ENCODE measurements around the gene DMD.

DMD gene

DNA sequence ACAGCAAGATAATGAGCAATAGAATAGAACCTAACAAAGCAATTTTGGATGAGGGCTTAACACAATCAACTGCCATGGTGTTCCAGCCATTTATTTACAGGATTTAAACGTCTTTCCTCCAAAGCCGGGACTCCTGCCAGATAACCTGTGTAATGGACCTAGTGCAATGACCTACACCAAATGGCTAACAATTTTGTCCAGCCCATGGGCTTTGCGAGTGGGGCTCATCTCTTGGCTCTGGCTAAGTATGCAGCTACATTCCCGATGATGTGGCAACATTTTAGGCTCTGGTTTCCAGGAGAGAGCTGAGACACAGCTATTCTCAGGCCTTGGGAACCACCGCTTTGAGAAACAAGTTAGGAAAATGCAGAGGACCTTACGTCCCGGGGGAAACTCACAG, 1317.2 kb downstream of the DMD start:
- in situ Hi-C loops (cut with HindIII; ENCODE audit: low sequenced_read_pairs): no loop called here

DNA sequence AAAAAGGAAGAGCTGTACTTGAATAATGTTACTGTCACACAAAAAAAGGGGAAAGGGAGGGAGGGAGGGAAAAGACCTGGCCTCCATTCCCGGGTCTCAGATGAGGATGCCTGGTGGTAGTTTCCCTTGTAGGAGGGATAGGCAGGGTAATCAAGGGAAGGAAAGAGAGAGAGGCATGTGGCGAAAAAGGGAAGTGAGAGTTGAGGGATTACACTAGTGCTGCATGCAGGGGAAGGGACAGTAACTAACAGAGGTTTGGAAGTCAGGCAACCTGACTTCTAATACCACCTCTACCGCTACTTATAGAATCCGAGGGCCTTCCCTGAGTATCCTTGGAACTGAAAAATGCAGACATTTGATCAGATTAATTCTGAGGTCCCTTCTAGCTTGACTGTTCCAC, 1317.8 kb downstream of the DMD start:
- in situ Hi-C loops (cut with HindIII; ENCODE audit: low sequenced_read_pairs): no loop called here

DNA sequence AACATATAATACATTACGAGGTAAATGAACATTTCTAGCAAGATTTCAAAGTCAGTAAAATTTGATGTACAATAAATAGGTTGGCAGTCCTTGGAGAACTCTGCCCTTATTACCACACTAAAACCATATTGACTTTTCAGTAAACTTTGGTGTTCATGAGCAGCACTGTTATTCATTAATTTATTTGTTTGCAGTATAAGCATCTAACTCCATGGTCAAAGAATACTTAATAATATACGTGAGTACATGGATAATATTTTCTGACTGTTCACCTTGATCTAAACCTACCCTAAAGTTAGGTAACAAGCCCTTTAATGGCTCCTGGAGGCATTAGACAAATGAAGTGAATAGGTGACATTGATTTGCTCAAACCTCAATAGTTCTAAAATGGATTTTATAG, 1322.3 kb downstream of the DMD start:
- in situ Hi-C loops (cut with HindIII; ENCODE audit: low sequenced_read_pairs): no loop called here

DNA sequence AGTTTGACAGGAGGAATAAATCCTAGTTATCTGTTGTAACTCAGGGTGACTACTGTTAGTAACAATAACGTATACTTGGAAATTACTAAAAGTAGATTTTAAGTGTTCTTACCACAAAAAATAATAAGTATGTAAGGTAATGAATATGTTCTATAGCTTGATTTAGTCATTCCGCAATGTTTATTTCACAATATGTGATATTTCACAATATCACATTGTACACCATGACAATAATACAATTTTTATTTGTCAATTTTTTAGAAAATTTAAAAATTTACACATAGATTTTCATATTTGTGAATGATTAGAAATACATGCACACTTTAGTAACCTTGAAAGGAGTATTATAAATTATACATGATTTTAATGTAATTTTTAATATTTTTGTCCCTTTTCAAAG, 1326.8 kb downstream of the DMD start:
- in situ Hi-C loops (cut with HindIII; ENCODE audit: low sequenced_read_pairs): no loop called here

DNA sequence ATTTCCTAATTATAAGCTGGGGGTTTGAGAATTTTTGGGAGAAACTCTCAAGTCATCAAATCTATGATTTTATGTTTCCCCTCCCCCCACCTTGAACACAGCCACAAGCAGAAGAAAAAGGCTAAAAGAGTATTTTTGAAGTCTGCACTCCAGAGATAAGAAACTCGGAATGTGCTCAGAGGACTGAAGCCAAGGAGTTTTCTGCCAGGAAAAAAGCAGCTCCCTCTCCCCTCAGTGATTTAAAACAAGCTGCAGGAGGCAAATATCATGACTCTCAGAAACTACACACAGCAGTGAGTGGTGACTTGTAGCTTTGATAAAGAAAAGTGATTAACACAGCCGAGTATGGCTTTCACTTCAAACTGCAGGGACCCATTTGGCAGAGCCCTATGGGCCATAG, 1339.3 kb downstream of the DMD start:
- in situ Hi-C loops (cut with HindIII; ENCODE audit: low sequenced_read_pairs): no loop called here

DNA sequence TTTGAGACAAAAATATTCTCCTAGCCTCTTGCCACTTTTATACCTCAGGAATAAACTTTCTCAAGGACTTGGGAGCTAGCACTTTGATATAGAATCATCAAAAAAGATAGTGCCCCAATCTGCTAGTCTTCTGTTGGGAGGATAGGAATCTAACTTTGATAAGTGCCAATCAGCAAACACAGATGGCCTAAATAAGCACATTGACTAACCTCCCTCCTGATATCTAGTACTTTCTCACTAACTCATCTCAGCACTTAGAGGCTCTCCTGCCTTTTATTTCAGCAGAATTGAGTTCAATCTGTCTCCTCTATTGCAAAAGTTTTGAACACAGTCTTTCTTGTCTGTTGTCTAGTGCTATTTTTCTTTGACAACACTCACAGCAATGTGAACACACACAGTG, 1341.1 kb downstream of the DMD start:
- in situ Hi-C loops (cut with HindIII; ENCODE audit: low sequenced_read_pairs): no loop called here

DNA sequence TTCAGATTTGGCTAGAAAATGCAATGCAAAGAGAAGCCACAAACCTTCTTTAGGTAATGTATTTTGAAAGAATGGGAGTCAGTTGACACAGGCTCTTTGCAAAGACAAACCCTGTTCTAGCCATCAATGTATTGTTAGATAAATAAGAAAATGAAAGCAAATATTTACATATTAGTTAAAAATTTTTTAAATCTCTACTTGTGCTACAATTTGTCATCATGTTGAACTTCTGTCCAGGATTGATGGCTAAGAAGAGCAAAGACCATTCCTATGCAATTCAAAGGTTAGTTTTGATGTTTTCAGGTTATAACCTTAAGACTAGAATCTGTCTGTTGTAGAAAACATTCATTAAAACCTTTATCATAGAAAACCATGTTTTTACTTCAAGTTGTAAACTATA, 1350.7 kb downstream of the DMD start:
- in situ Hi-C loops (cut with HindIII; ENCODE audit: low sequenced_read_pairs): no loop called here

DNA sequence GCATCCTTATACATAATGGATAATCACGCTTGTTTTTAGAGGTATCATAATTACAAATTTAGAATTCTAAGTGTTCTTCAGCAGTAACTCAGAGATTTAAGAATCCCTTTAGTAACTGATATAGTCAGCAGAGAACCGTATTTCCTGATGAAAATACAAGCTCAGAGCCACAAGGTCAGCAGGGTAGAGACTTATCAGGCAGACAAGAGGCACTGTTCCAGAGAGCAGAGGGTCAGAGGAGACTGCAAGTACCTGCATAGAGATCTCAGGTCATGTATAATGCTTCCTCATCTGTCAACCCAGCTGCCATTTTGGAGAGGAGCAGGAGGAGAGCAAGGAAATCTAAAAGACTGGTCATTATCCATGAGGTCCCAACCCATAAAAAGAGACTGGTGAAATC, 1352.4 kb downstream of the DMD start:
- in situ Hi-C loops (cut with HindIII; ENCODE audit: low sequenced_read_pairs): no loop called here

DNA sequence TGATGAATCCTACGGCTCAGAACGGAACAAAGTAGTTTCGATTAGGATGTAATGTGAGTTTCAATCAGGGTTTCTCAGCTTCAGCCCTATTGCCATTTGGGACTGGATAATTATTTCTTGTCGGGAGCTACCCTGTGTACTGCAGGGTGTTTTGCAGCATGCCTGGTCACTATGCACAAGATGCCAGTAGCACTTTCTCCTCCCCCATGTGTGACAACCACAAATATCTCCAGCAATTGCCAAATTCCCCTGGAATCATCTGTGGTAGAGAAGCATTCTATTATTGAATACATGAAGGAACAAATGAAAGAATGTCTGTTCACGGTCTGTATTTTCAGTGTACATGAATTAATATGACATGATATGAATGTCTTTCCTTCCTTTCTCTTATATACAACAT, 1356.6 kb downstream of the DMD start:
- in situ Hi-C loops (cut with HindIII; ENCODE audit: low sequenced_read_pairs): no loop called here

DNA sequence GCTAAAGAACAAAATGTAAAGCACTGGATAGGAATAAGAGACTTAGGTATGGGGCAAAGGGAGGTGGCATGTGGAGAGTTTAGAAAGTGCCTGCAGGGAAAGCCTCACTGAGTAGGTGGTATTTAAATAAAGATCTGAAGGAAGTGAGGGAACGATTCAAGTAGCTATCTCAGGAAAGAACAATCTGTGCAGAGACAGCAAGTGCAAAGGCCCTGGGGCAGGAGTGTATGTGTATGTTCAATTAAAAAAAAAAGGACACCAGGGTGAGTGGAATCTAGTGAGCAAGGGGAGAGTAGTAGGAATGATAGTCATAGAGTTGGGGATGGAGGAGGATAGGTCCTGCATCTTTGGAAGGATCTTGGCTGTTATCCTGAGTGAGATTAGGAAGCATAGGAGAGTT, 1359.6 kb downstream of the DMD start:
- in situ Hi-C loops (cut with HindIII; ENCODE audit: low sequenced_read_pairs): no loop called here

DNA sequence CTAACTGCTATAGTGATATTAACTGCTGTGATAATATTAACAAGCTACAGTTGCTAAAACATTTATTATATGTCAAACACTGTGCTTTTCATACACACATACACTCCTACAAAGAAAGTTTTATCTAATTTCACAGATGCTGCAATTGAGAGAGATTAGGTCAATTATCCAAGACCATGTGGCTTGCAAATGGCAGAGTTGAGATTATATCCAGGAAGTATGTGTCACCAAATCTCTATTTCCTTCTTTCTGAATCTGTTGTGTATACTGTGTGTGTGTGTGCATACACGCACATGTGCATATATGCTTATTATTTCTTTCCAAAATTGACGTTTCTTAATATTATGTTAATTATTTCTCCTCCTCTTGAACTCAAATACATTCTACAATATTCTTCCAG, 1363.6 kb downstream of the DMD start:
- in situ Hi-C loops (cut with HindIII; ENCODE audit: low sequenced_read_pairs): no loop called here

DNA sequence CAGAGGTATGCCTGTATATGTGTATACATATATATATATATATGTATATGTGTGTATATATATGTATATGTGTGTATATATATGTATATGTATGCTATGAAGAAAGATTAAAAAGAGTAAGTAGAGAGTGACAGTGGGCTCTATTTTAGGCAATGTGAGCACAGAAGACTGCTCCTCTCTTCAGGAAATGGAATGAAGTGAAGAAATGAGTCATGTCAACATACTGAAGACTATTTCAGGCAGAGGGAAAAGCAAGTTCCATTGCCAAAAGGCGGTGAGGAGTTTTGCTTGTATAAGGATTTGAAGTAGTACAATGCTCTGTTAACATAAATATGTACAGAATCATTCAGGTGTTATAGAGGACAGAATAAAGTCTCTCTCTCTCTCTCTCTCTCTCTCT, 1366.3 kb downstream of the DMD start:
- in situ Hi-C loops (cut with HindIII; ENCODE audit: low sequenced_read_pairs): no loop called here

DNA sequence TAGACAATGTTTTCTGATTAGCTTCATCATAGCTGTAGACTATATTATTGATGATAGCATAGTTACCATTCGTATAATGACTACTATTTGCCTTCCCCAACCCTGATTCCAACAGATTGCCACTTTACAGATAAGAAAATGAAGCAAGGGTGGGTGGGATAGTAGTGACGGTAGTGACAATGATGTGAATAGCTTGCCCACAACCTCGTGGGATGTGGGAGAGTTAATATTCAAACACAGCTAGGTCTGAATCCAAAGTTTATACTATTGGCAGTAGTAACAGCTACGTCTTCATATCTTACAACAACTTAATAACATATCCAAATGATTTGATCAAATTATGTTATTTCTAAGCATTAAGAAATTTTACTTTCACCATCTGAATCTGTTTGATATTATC, 1372.7 kb downstream of the DMD start:
- in situ Hi-C loops (cut with HindIII; ENCODE audit: low sequenced_read_pairs): no loop called here

DNA sequence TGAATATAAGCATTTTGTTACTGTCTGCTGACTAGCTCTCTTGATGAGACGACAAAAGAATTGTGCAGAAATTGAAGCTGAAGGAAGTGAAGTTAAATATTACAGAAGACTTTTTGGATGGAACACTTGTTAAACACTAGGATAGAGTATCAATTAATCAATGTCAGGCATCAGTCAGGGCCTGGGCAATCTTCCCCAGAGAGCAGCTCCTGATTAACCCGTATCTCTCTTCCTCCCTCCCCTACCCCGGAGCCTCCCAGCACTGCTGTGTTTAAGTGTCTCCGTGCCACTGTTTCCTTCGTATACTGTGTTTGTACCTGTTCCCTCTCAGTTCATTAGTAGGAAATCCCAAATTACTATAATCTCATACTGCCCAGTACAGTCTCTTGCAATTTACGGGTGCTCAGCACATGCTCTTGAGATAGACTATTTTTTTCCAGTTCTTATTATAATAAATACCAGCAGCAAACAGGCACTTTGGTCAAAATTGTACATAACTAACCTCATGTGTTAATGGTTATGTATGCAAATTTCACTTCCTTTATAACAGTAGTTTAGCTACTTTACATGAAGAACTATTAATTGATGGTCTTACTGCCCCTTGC, 1373.8 kb downstream of the DMD start:
- in situ Hi-C loops (cut with HindIII; ENCODE audit: low sequenced_read_pairs): no loop called here

DNA sequence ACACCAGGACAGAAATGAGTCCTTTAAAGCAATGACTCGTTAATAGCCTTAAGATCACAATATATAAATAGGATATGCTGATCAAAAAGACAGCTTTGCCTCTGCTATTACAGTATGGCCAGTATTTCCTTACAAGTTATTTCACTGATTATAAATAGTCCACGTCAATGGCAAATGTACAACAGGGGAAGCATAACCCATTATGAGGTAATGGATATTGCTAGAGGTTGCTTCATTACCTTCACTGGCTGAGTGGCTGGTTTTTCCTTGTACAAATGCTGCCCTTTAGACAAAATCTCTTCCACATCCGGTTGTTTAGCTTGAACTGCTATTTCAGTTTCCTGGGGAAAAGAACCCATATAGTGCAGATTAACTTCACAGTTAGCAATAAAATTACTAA, 1374.9 kb downstream of the DMD start:
- in situ Hi-C loops (cut with HindIII; ENCODE audit: low sequenced_read_pairs): no loop called here

DNA sequence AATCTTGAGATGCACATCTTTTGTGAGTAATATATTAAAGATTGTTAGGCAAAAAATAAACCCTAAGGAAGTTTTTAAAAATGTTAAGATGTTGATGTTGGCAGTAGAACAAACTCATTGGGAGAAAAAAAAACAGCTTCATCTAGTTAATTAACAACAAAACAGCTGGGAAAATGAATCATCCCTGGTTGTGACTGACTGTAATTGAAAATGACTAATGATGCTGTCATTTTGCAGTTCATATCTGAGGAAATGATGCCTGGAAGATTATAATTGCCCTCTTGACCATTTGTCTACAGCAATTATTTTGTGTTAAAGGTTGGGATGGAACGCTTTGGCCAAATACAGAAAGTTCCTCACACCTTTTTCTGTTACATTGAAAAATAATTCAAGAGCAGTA, 1379.1 kb downstream of the DMD start:
- in situ Hi-C loops (cut with HindIII; ENCODE audit: low sequenced_read_pairs): no loop called here

DNA sequence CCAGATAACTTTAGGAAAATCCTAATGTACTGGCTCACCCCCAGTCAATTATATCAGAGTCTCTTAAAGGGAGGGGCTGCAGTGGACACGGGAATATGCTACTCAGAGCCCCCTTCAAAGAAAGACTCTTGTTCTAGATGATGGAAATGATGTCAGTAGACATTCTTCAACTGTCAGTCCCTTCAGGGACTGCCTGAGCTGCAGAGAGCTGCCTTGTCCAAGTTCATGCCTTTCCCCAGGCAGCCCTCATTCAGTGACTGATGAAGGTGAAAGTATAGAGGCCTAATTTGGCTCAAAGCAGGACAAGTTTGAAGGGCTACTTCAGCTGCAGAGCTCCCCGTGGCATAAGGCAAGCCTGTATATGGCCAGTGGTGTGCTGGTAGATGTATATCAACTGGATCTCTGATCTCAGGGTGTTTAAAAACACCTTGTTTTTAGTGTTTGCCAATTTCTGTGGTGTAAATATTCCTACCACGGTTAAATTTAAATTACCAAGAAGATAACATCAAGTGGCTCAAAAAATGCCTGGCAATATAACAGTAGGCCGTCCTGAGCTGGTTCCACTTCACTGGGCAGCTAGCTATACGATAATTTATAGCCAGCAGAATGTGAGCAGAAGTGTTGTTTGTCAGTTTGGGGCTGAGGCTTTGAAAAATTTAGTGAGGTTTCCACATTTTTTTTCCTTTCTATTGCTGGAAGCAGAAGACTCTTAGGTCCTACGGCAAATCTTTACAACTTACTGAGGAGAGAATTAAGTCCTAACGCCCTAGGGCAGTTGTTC, 1390.7 kb downstream of the DMD start:
- in situ Hi-C loops (cut with HindIII; ENCODE audit: low sequenced_read_pairs): no loop called here

DNA sequence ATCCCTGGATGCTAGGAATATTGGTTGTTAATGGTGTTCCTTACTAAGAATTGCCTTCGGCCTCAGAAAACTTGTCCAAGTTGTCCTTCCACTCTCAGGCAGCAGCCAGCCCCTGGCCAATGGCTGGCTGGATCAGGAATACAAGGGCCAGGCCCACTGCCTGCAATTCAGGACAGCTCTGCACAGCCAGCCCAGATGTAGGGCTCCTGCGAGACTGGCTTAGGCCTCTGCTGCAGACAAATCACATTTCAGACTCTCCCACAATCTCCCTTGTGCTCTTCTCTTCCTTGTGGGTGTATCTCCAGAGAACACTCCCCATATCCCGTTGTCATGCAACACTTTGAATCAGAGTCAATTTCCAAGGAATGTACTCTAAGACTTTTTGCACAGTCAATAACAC, 1391.9 kb downstream of the DMD start:
- in situ Hi-C loops (cut with HindIII; ENCODE audit: low sequenced_read_pairs): no loop called here

DNA sequence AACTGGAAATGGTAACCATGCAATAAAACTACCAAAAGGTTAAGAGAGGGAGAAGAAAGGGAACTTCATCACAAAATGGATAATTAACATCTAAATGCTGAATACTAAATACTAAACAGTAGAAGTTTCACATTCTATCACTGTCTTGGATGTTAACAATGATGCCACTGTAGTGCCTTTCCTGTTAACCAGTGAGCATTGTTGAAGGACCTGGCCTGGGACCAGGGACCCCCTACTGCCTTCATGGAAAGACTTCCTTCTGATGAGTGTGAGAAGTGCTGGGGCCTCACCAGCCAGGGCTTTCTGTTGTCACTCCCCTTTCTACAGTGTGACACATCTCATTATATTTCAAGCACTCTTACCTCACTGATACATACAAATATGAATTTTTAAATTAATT, 1400.2 kb downstream of the DMD start:
- in situ Hi-C loops (cut with HindIII; ENCODE audit: low sequenced_read_pairs): no loop called here

DNA sequence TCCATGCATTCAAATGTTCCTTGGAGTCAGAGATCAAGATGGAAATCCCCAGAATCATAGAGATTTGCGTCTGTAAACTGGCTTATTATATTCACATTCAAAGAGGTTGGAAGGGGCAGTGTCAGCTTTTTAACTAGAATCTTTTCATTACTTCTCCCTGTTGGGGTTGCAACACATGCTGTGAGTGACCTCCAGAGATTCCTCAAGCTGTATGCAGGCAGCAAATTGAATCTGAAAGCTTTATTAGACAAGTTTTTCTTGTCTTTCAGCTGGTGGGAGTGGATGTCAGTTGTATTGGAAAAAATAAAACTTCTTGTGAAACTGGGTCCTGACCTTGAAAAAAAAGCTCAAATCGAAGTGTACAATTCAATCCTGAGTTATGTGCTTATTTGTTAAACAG, 1403.0 kb downstream of the DMD start:
- in situ Hi-C loops (cut with HindIII; ENCODE audit: low sequenced_read_pairs): no loop called here

DNA sequence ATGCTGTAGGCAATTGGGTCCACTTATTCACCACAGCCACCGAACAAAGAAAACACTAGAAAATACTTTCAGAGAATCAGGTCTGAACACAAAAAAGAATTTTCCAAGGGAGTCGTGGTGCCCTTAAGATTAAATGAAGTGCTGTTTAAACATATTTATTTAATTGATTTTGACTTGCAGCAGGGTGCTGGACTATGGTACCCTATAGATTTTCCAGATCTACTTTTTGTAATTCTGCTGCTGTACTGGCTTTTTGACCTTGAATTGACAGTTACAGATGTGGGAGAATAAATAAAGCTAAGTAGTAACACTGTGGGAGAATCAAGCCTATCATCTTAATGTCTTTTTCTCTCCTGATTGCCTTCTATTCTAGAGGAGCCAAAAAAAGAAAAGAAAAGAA, 1404.2 kb downstream of the DMD start:
- in situ Hi-C loops (cut with HindIII; ENCODE audit: low sequenced_read_pairs): no loop called here

DNA sequence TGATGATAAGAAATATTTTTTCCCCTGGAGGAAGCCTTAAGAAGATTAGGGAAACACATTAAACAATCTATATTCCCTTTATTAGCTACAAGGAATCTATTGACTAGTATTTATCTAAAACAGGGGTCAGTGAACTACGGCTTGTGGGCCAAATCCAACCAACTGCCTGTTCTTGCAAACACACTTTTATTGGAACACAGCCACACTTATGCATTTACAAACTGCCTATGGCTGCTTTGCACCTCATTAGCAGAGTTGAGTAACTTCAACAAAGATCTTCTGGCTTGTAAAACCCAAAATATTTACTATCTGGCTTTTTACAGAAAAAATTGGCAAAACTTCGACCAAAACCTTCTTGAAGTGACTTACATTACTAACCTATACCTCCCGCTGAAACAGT, 1405.6 kb downstream of the DMD start:
- in situ Hi-C loops (cut with HindIII; ENCODE audit: low sequenced_read_pairs): no loop called here

DNA sequence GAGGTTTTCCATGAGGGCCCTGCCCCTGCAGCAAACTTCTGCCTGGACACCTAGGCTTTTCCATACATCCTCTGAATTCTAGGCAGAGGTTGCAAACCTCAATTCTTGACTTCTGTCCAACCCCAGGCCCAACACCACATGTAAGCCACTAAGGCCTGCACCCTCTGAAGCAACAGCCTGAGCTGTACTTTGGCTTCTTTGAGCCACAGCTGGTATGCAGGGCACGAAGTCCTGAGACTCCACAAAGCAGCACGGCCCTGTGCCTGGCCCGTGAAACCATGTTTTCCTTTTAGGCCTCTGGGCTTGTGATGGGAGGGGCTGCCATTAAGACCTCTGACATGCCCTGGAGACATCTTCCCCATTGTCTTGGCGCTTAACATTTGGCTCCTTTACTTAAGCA, 1411.1 kb downstream of the DMD start:
- in situ Hi-C loops (cut with HindIII; ENCODE audit: low sequenced_read_pairs): no loop called here

Data from endothelial cell of hepatic sinusoid (primary cell).